ENCODE results near the gene RSF1. TPM values are rescaled to one million over a fixed set of nuclear protein-coding genes. Genes with fewer than 3 reads are reported as not detected.

The RSF1 gene
- total RNA-seq, 2 experiments from 2014 or later, result 33.5 to 78.8 TPM

DNA sequence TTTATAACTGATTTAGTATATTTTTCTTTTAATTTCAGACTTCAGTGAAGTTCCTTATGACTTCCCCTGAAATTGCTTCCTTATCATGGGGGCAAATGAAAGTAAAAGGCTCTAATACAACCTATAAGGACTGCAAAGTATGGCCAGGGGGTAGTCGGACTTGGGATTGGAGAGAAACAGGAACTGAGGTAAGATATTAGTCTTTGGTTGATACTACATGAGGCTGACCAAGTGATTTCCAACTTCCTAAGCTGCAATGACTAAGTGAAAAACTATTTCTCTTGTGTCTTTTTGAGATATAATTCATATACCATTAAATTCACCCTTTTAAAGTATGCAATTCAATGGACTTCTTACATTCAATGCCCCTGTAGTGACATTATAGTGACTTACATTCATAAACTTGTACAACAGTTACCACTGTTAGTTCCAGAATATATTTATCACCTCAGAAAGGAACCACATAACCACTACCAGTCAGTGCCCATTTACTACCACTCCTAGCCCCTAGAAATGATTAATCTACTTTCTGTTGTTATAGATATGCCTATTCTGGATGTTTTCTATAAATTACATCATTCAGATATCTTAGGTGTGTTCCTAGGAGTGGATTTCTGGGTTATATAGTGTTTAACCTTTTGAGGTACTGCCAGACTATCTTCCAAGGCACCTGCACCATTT, 22.1 kb upstream of the RSF1 start:
- no peaks in the 10 kb centered on the region for H3K9me3 ChIP-seq (ENCODE audit: low read length)
- no peak for TF ChIP-seq EZH2phosphoT487 (IDR thresholded peaks at IDR 0.05; ENCODE audit: borderline replicate concordance, low read depth, low read length)
- TF ChIP-seq, protein P1, sequence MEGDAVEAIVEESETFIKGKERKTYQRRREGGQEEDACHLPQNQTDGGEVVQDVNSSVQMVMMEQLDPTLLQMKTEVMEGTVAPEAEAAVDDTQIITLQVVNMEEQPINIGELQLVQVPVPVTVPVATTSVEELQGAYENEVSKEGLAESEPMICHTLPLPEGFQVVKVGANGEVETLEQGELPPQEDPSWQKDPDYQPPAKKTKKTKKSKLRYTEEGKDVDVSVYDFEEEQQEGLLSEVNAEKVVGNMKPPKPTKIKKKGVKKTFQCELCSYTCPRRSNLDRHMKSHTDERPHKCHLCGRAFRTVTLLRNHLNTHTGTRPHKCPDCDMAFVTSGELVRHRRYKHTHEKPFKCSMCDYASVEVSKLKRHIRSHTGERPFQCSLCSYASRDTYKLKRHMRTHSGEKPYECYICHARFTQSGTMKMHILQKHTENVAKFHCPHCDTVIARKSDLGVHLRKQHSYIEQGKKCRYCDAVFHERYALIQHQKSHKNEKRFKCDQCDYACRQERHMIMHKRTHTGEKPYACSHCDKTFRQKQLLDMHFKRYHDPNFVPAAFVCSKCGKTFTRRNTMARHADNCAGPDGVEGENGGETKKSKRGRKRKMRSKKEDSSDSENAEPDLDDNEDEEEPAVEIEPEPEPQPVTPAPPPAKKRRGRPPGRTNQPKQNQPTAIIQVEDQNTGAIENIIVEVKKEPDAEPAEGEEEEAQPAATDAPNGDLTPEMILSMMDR (conservative IDR thresholded peaks at IDR 0.05; ENCODE audit: low read length), result no peak
- H4K20me1 ChIP-seq (ENCODE audit: insufficient read depth, low read length), result no peaks in the 10 kb centered on the region
- no peak overlapping the region for H3K27ac ChIP-seq (ENCODE audit: low read depth, low read length, poor library complexity, severe bottlenecking)
- H3K79me2 ChIP-seq (ENCODE audit: insufficient read depth, low read depth, low read length), result no peaks in the 10 kb centered on the region
- ChIA-PET CTCF (ENCODE audit: unreplicated experiment) (no interaction called here), POLR2A (interaction anchor here (1.0 kb wide), 1 partner anchor 11 kb away, joined by 3 read pairs; no protein-coding TSS in a partner anchor)
- H3K4me3 ChIP-seq (ENCODE audit: low read depth, low read length, poor library complexity, severe bottlenecking), result no peak overlapping the region
- H3K4me1 ChIP-seq (ENCODE audit: insufficient read depth, low read length, poor library complexity, severe bottlenecking), result no peaks in the 10 kb centered on the region
- H3K4me2 ChIP-seq (ENCODE audit: low read length), result no peak overlapping the region
- H3K9me2 ChIP-seq (ENCODE audit: insufficient read depth, low read length), result no peaks in the 10 kb centered on the region
- DNase-seq (ENCODE audit: low spot score), result no peak
- intact Hi-C loops (cut with micrococcal nuclease; ENCODE audit: unreplicated experiment), result no loop called here
- BruUV-seq (replicated peaks), result no TSS peak
- no peak overlapping the region for H2AFZ ChIP-seq (ENCODE audit: low read length)
- peaks cover 15% of the 10 kb centered on the region for H3K36me3 ChIP-seq (ENCODE audit: insufficient read depth, low read length)

DNA sequence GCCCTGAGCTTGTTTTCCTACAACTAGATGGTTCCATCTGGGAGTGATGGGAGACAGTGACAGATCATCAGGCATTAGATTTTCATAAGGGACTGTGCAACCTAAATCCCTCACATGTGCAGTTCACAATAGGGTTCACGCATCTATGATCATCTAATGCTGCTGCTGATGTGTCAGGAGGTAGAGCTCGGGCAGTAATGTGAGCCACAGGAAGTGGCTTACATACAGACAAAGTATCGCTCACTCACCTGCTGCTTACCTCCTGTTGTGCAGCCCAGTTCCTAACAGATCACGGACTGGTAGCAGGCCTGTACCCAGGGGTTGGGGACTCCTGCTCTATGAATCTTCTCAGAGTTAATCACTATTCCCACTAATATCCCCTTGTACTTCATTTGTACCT, 12.8 kb upstream of the RSF1 start:
- no peak overlapping the region for H3K4me3 ChIP-seq (ENCODE audit: low read depth, low read length, poor library complexity, severe bottlenecking)
- no peak overlapping the region for H2AFZ ChIP-seq (ENCODE audit: low read length)
- DNase-seq (ENCODE audit: low spot score), result no peak
- no peaks in the 10 kb centered on the region for H3K9me2 ChIP-seq (ENCODE audit: insufficient read depth, low read length)
- H3K36me3 ChIP-seq (ENCODE audit: insufficient read depth, low read length), result no peaks in the 10 kb centered on the region; the same call in 1 of the 2 replicates
- H4K20me1 ChIP-seq (ENCODE audit: insufficient read depth, low read length), result no peaks in the 10 kb centered on the region
- H3K9me3 ChIP-seq (ENCODE audit: low read length), result peaks cover 8% of the 10 kb centered on the region; the same call in 1 of the 2 replicates
- no TSS peak for BruUV-seq (replicated peaks)
- no peak overlapping the region for H3K4me2 ChIP-seq (ENCODE audit: low read length)
- intact Hi-C loops (cut with micrococcal nuclease; ENCODE audit: unreplicated experiment), result no loop called here
- POLR2A ChIA-PET, result interaction anchor here (0.9 kb wide), 1 partner anchor 9 kb away, joined by 3 read pairs; no protein-coding TSS in a partner anchor
- H3K79me2 ChIP-seq (ENCODE audit: insufficient read depth, low read depth, low read length), result no peaks in the 10 kb centered on the region
- no peak overlapping the region for H3K27ac ChIP-seq (ENCODE audit: low read depth, low read length, poor library complexity, severe bottlenecking)
- TF ChIP-seq EZH2phosphoT487 (IDR thresholded peaks at IDR 0.05; ENCODE audit: borderline replicate concordance, low read depth, low read length), result no peak
- TF ChIP-seq, protein P1 (conservative IDR thresholded peaks at IDR 0.05; ENCODE audit: low read length), result no peak
- no peaks in the 10 kb centered on the region for H3K4me1 ChIP-seq (ENCODE audit: insufficient read depth, low read length, poor library complexity, severe bottlenecking)
- CTCF ChIA-PET (ENCODE audit: unreplicated experiment), result no interaction called here

DNA sequence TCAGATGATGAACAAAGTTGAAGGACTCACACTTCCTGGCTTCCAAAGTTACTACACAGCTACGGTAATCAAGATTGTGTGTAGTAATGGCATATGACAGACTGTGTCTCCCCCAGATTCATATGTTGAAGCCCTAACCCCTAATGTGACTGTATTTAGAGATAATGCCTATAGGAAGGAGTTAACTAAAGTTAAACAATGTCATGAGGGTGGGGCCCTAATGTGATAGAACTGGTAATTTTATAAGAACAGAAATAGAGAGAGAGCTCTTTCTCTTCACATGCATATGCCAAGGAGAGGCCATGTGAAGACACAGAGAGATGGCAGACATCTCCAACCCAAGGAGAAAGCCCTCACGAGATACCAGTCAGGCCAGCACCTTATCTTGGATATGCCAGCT, 8.4 kb upstream of the RSF1 start:
- BruUV-seq (replicated peaks), result no TSS peak
- Histone ChIP-seq H3K79me2 (ENCODE audit: insufficient read depth, low read depth, low read length) (no peaks in the 10 kb centered on the region), H3K36me3 (ENCODE audit: insufficient read depth, low read length) (no peaks in the 10 kb centered on the region; the same call in 1 of the 2 replicates), H3K4me2 (ENCODE audit: low read length) (no peak overlapping the region), H4K20me1 (ENCODE audit: insufficient read depth, low read length) (no peaks in the 10 kb centered on the region), H3K4me1 (ENCODE audit: insufficient read depth, low read length, poor library complexity, severe bottlenecking) (no peaks in the 10 kb centered on the region), H3K4me3 (ENCODE audit: low read depth, low read length, poor library complexity, severe bottlenecking) (no peak overlapping the region), H3K27ac (ENCODE audit: low read depth, low read length, poor library complexity, severe bottlenecking) (no peak overlapping the region), H3K9me2 (ENCODE audit: insufficient read depth, low read length) (no peaks in the 10 kb centered on the region), H2AFZ (ENCODE audit: low read length) (no peak overlapping the region), H3K9me3 (ENCODE audit: low read length) (peaks cover 8% of the 10 kb centered on the region; the same call in 1 of the 2 replicates)
- TF ChIP-seq EZH2phosphoT487 (IDR thresholded peaks at IDR 0.05; ENCODE audit: borderline replicate concordance, low read depth, low read length), result no peak
- TF ChIP-seq, protein P1 (conservative IDR thresholded peaks at IDR 0.05; ENCODE audit: low read length), result no peak
- POLR2A ChIA-PET, result no interaction called here
- intact Hi-C loops (cut with micrococcal nuclease; ENCODE audit: unreplicated experiment), result no loop called here
- no peak for DNase-seq (ENCODE audit: low spot score)
- CTCF ChIA-PET (ENCODE audit: unreplicated experiment), result no interaction called here

Measured in OCI-LY7 (cell line).